Measurements from ENCODE around the gene METTL24. TPM values are rescaled to one million over a fixed set of nuclear protein-coding genes. Genes with fewer than 3 reads are reported as not detected.

Gene METTL24
- polyA plus RNA-seq, 4 donors: 13.6 to 17.8 (median 15.7) TPM

GRCh38 chr6:110338820-110339470, 19.2 kb downstream of the METTL24 start:
- no peak for DNase-seq (ENCODE audit: low read depth in 4 of 4, low spot score in 2 of 4)

GRCh38 chr6:110337486-110337885, 20.7 kb downstream of the METTL24 start:
- no peak for DNase-seq (ENCODE audit: low read depth in 4 of 4, low spot score in 2 of 4)

- no peak for DNase-seq (ENCODE audit: low read depth in 4 of 4, low spot score in 2 of 4)
Observed at GRCh38 chr6:110334423-110335180, 23.5 kb downstream of the METTL24 start.

- no peak for DNase-seq (ENCODE audit: low read depth in 4 of 4, low spot score in 2 of 4)
Observed at GRCh38 chr6:110332281-110332680, 25.9 kb downstream of the METTL24 start.

- DNase-seq (ENCODE audit: low read depth in 4 of 4, low spot score in 2 of 4): no peak
Observed at GRCh38 chr6:110331816-110332215, 26.3 kb downstream of the METTL24 start.

- DNase-seq (ENCODE audit: low read depth in 4 of 4, low spot score in 2 of 4): no peak
Observed at GRCh38 chr6:110331390-110331789, 26.8 kb downstream of the METTL24 start.

- DNase-seq (ENCODE audit: low read depth in 4 of 4, low spot score in 2 of 4): no peak
Observed at GRCh38 chr6:110329714-110330436, 28.3 kb downstream of the METTL24 start.

- no peak for DNase-seq (ENCODE audit: low read depth in 4 of 4, low spot score in 2 of 4)
Observed at GRCh38 chr6:110329348-110329713, 28.8 kb downstream of the METTL24 start.

GRCh38 chr6:110328259-110328658, 29.9 kb downstream of the METTL24 start:
- no peak for DNase-seq (ENCODE audit: low read depth in 4 of 4, low spot score in 2 of 4)

GRCh38 chr6:110327391-110327790, 30.8 kb downstream of the METTL24 start:
- DNase-seq (ENCODE audit: low read depth in 4 of 4, low spot score in 2 of 4): no peak

- no peak for DNase-seq (ENCODE audit: low read depth in 4 of 4, low spot score in 2 of 4)
Observed at GRCh38 chr6:110326609-110327008, 31.5 kb downstream of the METTL24 start.

- no peak for DNase-seq (ENCODE audit: low read depth in 4 of 4, low spot score in 2 of 4)
Observed at GRCh38 chr6:110326057-110326456, 32.1 kb downstream of the METTL24 start.

- peak in 1 of 4 donors; percentile 77 for DNase-seq (ENCODE audit: low read depth in 4 of 4, low spot score in 2 of 4)
Observed at GRCh38 chr6:110325197-110325596, 33.0 kb downstream of the METTL24 start.

GRCh38 chr6:110324548-110324947, 33.6 kb downstream of the METTL24 start:
- DNase-seq (ENCODE audit: low read depth in 4 of 4, low spot score in 2 of 4): no peak

GRCh38 chr6:110323258-110323657, 34.9 kb downstream of the METTL24 start:
- DNase-seq (ENCODE audit: low read depth in 4 of 4, low spot score in 2 of 4): no peak

GRCh38 chr6:110322874-110323242, 35.3 kb downstream of the METTL24 start:
- peak in 1 of 4 donors; percentile 65 for DNase-seq (ENCODE audit: low read depth in 4 of 4, low spot score in 2 of 4)

GRCh38 chr6:110322151-110322873, 35.8 kb downstream of the METTL24 start:
- DNase-seq (ENCODE audit: low read depth in 4 of 4, low spot score in 2 of 4): no peak

GRCh38 chr6:110320307-110320706, 37.8 kb downstream of the METTL24 start:
- DNase-seq (ENCODE audit: low read depth in 4 of 4, low spot score in 2 of 4): no peak

- DNase-seq (ENCODE audit: low read depth in 4 of 4, low spot score in 2 of 4): no peak
Observed at GRCh38 chr6:110319843-110320242, 38.3 kb downstream of the METTL24 start.

- no peak for DNase-seq (ENCODE audit: low read depth in 4 of 4, low spot score in 2 of 4)
Observed at GRCh38 chr6:110319381-110319780, 38.8 kb downstream of the METTL24 start.

GRCh38 chr6:110318971-110319370, 39.2 kb downstream of the METTL24 start:
- DNase-seq (ENCODE audit: low read depth in 4 of 4, low spot score in 2 of 4): no peak
